H9 (cell line): Measurements from ENCODE around the gene TMPRSS12. TPM values are rescaled to one million over a fixed set of nuclear protein-coding genes. Genes with fewer than 3 reads are reported as not detected.

Experiments used
- DNase-seq: peaks from one replicate; pipeline ENCODE4 v3.0.0-alpha.2; 2017
- H2AFZ ChIP-seq: one replicate; pipeline ENCODE4 v1.6.1; 2013; ENCODE audit warnings: mild to moderate bottlenecking, low read length, control low read depth, moderate library complexity
- H2AK5ac ChIP-seq: 2 replicates; pipeline ENCODE4 v1.6.1; 2013; ENCODE audit warnings: low read length, control low read depth, mixed read lengths; ENCODE audit not compliant: insufficient read length
- H2BK120ac ChIP-seq: one replicate; pipeline ENCODE4 v1.6.1; 2013; ENCODE audit warnings: low read depth, mild to moderate bottlenecking, low read length, control low read depth, inconsistent platforms; ENCODE audit not compliant: poor library complexity, severe bottlenecking
- H2BK12ac ChIP-seq: 2 replicates; pipeline ENCODE4 v1.6.1; 2013; ENCODE audit warnings: low read length, control low read depth, mixed read lengths, low read depth; ENCODE audit not compliant: insufficient read length
- H2BK15ac ChIP-seq: 2 replicates; pipeline ENCODE4 v1.6.1; 2013; ENCODE audit warnings: low read depth, low read length, control low read depth
- H2BK20ac ChIP-seq: one replicate; pipeline ENCODE4 v1.6.1; 2013; ENCODE audit warnings: low read depth, mild to moderate bottlenecking, low read length, control low read depth, inconsistent platforms; ENCODE audit not compliant: poor library complexity, severe bottlenecking
- H2BK5ac ChIP-seq: 2 replicates; pipeline ENCODE4 v1.6.1; 2013; ENCODE audit warnings: low read length, control low read depth, mixed read lengths; ENCODE audit not compliant: insufficient read length
- H3K14ac ChIP-seq: 2 replicates; pipeline ENCODE4 v1.6.1; 2013; ENCODE audit warnings: low read length, control low read depth; ENCODE audit not compliant: insufficient read depth
- H3K18ac ChIP-seq: 2 replicates; pipeline ENCODE4 v1.6.1; 2013; ENCODE audit warnings: low read depth, mild to moderate bottlenecking, mixed read lengths, low read length, control low read depth; ENCODE audit not compliant: insufficient read length
- H3K23ac ChIP-seq: 2 replicates; pipeline ENCODE4 v1.6.1; 2013; ENCODE audit warnings: low read length, control low read depth, mixed read lengths, low read depth; ENCODE audit not compliant: insufficient read length
- H3K23me2 ChIP-seq: 2 replicates; pipeline ENCODE4 v1.6.1; 2013; ENCODE audit warnings: low read depth, mild to moderate bottlenecking, mixed read lengths, low read length, control low read depth; ENCODE audit not compliant: insufficient read length, poor library complexity, severe bottlenecking
- H3K27ac ChIP-seq: 2 replicates; pipeline ENCODE4 v1.5.1; 2013; ENCODE audit warnings: low read length, control low read depth, mixed read lengths, low read depth; ENCODE audit not compliant: insufficient read length
- H3K27me3 ChIP-seq: 2 replicates; pipeline ENCODE4 v1.6.1; 2013; ENCODE audit warnings: low read length, control low read depth, inconsistent platforms; ENCODE audit not compliant: insufficient read depth
- H3K4ac ChIP-seq: 2 replicates; pipeline ENCODE4 v1.6.1; 2013; ENCODE audit warnings: low read depth, mild to moderate bottlenecking, control low read depth, inconsistent platforms, low read length, moderate library complexity
- H3K4me1 ChIP-seq: 2 replicates; pipeline ENCODE4 v1.6.1; 2013; ENCODE audit warnings: low read length, control low read depth, inconsistent platforms; ENCODE audit not compliant: insufficient read depth
- H3K4me2 ChIP-seq: 2 replicates; pipeline ENCODE4 v1.6.1; 2013; ENCODE audit warnings: low read length, control low read depth, mixed read lengths; ENCODE audit not compliant: insufficient read length, insufficient read depth
- H3K56ac ChIP-seq: 2 replicates; pipeline ENCODE4 v1.6.1; 2013; ENCODE audit warnings: low read depth, mild to moderate bottlenecking, mixed read lengths, low read length, control low read depth; ENCODE audit not compliant: insufficient read length
- H3K79me1 ChIP-seq: 2 replicates; pipeline ENCODE4 v1.6.1; 2013; ENCODE audit warnings: low read depth, mild to moderate bottlenecking, moderate library complexity, low read length, control low read depth, inconsistent platforms; ENCODE audit not compliant: insufficient read depth, poor library complexity, severe bottlenecking
- H3K79me2 ChIP-seq: 2 replicates; pipeline ENCODE4 v1.6.1; 2013; ENCODE audit warnings: low read length, control low read depth, inconsistent platforms; ENCODE audit not compliant: insufficient read depth
- H3K9ac ChIP-seq: 2 replicates; pipeline ENCODE4 v1.6.1; 2013; ENCODE audit warnings: low read length, control low read depth, mixed read lengths; ENCODE audit not compliant: insufficient read length; ENCODE audit errors: extremely low read depth
- H3K9me3 ChIP-seq: one replicate; pipeline ENCODE4 v1.6.1; 2013; ENCODE audit warnings: low read depth, low read length, inconsistent platforms; ENCODE audit not compliant: control insufficient read depth
- H3T11ph ChIP-seq: one replicate; pipeline ENCODE4 v1.6.1; 2013; ENCODE audit warnings: mild to moderate bottlenecking, low read length, control low read depth, inconsistent platforms
- H4K20me1 ChIP-seq: one replicate; pipeline ENCODE4 v1.6.1; 2013; ENCODE audit not compliant: control insufficient read depth, insufficient read length, insufficient read depth
- H4K5ac ChIP-seq: 2 replicates; pipeline ENCODE4 v1.6.1; 2013; ENCODE audit warnings: low read depth, mild to moderate bottlenecking, mixed read lengths, low read length, control low read depth; ENCODE audit not compliant: insufficient read length
- H4K8ac ChIP-seq: replicated peaks from 2 replicates; pipeline ENCODE4 v1.6.1; 2013; ENCODE audit warnings: low read length, control low read depth, mixed read lengths, low read depth; ENCODE audit not compliant: insufficient read length
- H4K91ac ChIP-seq: 2 replicates; pipeline ENCODE4 v1.6.1; 2013; ENCODE audit warnings: low read depth, mild to moderate bottlenecking, moderate library complexity, mixed read lengths, low read length, control low read depth; ENCODE audit not compliant: insufficient read length
- H3K27ac Mint-ChIP-seq, 3 experiments: 2 replicates in 2 of 3; 3 replicates in 1 of 3; pipeline ENCODE4 v1.8.0; 2020 to 2021; ENCODE audit warnings: mixed read lengths in 3 of 3, mild to moderate bottlenecking in 1 of 3, moderate library complexity in 1 of 3
- H3K27me3 Mint-ChIP-seq: 2 replicates; pipeline ENCODE4 v1.8.0; 2021; ENCODE audit warnings: low read depth, mild to moderate bottlenecking, moderate library complexity, mixed read lengths
- H3K36me3 Mint-ChIP-seq, 3 experiments: 2 replicates in 2 of 3; 3 replicates in 1 of 3; pipeline ENCODE4 v1.8.0; 2020 to 2021; ENCODE audit warnings: low read depth in 3 of 3, mixed read lengths in 3 of 3; ENCODE audit not compliant: insufficient read depth in 1 of 3
- H3K4me1 Mint-ChIP-seq, 2 experiments: 2 replicates each; pipeline ENCODE4 v1.8.0; 2020; ENCODE audit warnings: mixed read lengths in 2 of 2
- H3K4me3 Mint-ChIP-seq, 2 experiments: 2 replicates in 1 of 2; 3 replicates in 1 of 2; pipeline ENCODE4 v1.8.0; 2020 to 2021; ENCODE audit warnings: mild to moderate bottlenecking in 2 of 2, mixed read lengths in 2 of 2, moderate library complexity in 1 of 2
- H3K9me3 Mint-ChIP-seq, 2 experiments: 2 replicates in 1 of 2; 3 replicates in 1 of 2; pipeline ENCODE4 v1.8.0; 2020; ENCODE audit warnings: mild to moderate bottlenecking in 2 of 2, mixed read lengths in 2 of 2, moderate library complexity in 1 of 2
- WGBS: extraction: QIAGEN DNeasy Blood & Tissue Kit; methylation state at CpG from one replicate; pipeline ENCODE4 v1.1.7; 2013; ENCODE audit warnings: missing lambda C conversion rate, low lambda C conversion rate, mixed read lengths; ENCODE audit not compliant: insufficient read length; ENCODE audit errors: extremely low coverage; 5-methylcytosine and 5-hydroxymethylcytosine counted together
- long read RNA-seq: library from polyadenylated mRNA; unstranded; transcript quantifications from one replicate; pipeline ENCODE4 v2.0.0, GENCODE V29; 2020
- total RNA-seq: library from RNA; stranded (reverse); gene quantifications from 2 replicates; pipeline ENCODE4 v1.2.1, GENCODE V29; 2021
- TF ChIP-seq, protein P1 (sequence below): fragments of 200-600 bp; sonication (generic); conservative IDR thresholded peaks from 3 replicates; pipeline ENCODE4 v1.8.0; 2021; ENCODE audit warnings: antibody characterized with exemption, mild to moderate bottlenecking

The TMPRSS12 gene, protein sequence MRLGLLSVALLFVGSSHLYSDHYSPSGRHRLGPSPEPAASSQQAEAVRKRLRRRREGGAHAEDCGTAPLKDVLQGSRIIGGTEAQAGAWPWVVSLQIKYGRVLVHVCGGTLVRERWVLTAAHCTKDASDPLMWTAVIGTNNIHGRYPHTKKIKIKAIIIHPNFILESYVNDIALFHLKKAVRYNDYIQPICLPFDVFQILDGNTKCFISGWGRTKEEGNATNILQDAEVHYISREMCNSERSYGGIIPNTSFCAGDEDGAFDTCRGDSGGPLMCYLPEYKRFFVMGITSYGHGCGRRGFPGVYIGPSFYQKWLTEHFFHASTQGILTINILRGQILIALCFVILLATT
- total RNA-seq, result not detected in 2 replicates
- long read RNA-seq, result 0 reads

DNA sequence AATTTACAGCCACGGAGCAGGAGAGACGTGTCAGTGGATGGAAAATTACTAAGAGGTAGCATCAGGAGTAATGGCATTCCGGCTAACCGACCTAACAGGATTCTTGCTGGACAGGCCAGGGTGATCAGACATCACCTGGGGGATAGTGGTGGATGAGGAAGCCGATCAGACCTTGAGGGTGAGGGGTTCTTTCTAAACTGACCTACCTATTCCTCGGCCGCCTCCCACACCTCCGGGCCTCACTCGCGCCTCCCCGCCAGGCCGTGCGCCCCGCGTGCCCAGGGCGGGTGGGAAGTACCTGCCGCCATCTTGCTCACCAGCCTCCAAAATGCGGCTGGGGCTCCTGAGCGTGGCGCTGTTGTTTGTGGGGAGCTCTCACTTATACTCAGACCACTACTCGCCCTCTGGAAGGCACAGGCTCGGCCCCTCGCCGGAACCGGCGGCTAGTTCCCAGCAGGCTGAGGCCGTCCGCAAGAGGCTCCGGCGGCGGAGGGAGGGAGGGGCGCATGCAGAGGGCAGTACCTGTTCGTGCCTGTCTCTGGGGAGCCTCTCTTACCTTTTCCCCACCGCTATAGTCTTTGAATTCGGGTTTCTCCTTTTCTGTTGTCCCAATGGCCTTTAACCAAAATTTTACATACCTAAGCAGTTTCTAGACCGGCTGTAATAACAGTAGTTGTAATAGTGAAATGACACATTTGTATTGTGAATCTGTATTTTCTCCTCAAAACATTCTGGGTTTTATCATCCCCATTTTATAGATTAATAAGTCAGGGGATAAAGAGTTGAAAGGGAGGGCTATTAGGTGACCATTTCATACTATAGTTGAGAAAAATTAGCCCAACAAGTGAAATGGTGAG is at the start of gene TMPRSS12:
Gene TMPRSS12 (plus strand): TSS at position 290 of the 857 bp plus-strand sequence. CDS start 39 bp downstream, at position 329.
- Histone ChIP-seq H3K27ac (no peak within 1 kb of the TSS), H3K56ac (no peak within 1 kb of the TSS), H3K9ac (no peak within 1 kb of the TSS), H3K79me1 (no peaks in the 10 kb centered on the region), H3K23me2 (no peaks in the 10 kb centered on the region), H2AFZ (no peak within 1 kb of the TSS), H3K27me3 (no peaks in the 10 kb centered on the region), H3K14ac (no peak within 1 kb of the TSS), H2BK20ac (no peak within 1 kb of the TSS), H3K9me3 (peaks cover 6% of the 10 kb centered on the region), H2BK15ac (no peak within 1 kb of the TSS), H3K4me2 (no peak within 1 kb of the TSS), H3T11ph (no peak within 1 kb of the TSS), H2BK5ac (no peak within 1 kb of the TSS), H2BK120ac (no peak within 1 kb of the TSS), H3K79me2 (no peaks in the 10 kb centered on the region), H4K91ac (no peak within 1 kb of the TSS), H2AK5ac (no peak within 1 kb of the TSS), H3K4ac (no peak within 1 kb of the TSS), H3K18ac (peak within 1 kb of the TSS; percentile 18), H4K8ac (no peak within 1 kb of the TSS), H4K20me1 (no peaks in the 10 kb centered on the region), H3K23ac (no peak within 1 kb of the TSS), H3K4me1 (no peaks in the 10 kb centered on the region), H2BK12ac (no peak within 1 kb of the TSS), H4K5ac (no peak within 1 kb of the TSS)
- TF ChIP-seq, protein P1, sequence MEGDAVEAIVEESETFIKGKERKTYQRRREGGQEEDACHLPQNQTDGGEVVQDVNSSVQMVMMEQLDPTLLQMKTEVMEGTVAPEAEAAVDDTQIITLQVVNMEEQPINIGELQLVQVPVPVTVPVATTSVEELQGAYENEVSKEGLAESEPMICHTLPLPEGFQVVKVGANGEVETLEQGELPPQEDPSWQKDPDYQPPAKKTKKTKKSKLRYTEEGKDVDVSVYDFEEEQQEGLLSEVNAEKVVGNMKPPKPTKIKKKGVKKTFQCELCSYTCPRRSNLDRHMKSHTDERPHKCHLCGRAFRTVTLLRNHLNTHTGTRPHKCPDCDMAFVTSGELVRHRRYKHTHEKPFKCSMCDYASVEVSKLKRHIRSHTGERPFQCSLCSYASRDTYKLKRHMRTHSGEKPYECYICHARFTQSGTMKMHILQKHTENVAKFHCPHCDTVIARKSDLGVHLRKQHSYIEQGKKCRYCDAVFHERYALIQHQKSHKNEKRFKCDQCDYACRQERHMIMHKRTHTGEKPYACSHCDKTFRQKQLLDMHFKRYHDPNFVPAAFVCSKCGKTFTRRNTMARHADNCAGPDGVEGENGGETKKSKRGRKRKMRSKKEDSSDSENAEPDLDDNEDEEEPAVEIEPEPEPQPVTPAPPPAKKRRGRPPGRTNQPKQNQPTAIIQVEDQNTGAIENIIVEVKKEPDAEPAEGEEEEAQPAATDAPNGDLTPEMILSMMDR, result no peak
- no CpG with 5 or more reads among the region's 36 CpGs for WGBS
- no peak within 1 kb of the TSS; a peak in 1 of 7 replicates for H3K27ac Mint-ChIP-seq
- H3K36me3 Mint-ChIP-seq, result peaks cover 4 to 15% (median 5%) of the 10 kb centered on the region in 3 experiments; a peak in 5 of 7 replicates
- H3K4me1 Mint-ChIP-seq, result no peaks in the 10 kb centered on the region
- H3K4me3 Mint-ChIP-seq, result no peak within 1 kb of the TSS
- DNase-seq, result peak; percentile 94
- H3K27me3 Mint-ChIP-seq, result no peaks in the 10 kb centered on the region
- peaks cover 14 to 16% of the 10 kb centered on the region in 2 experiments; a peak in 4 of 5 replicates for H3K9me3 Mint-ChIP-seq
